HEK293 (cell line): Measurements from ENCODE around the gene THSD7B.

ENCODE experiments used
- CTCF ChIA-PET: fragments of 350-600 bp; formaldehyde crosslinking; extraction: SDS; loops from one replicate; lab custom pipeline; 2021; ENCODE audit warnings: antibody characterized with exemption; lab: Yijun Ruan, JAX
- POLR2A ChIA-PET: fragments of 300-600 bp; formaldehyde crosslinking; extraction: SDS; loops from one replicate; lab custom pipeline; 2020; ENCODE audit warnings: antibody characterized with exemption, inconsistent platforms; lab: Yijun Ruan, JAX
- H3K27ac ChIP-seq: fragments of 200-500 bp; sonication (Bioruptor generic); 2 replicates; pipeline ENCODE4 v1.5.1; 2014; ENCODE audit warnings: low read depth, low read length, control low read depth, inconsistent platforms; ENCODE audit errors: extremely low read depth
- H3K36me3 ChIP-seq, 2 experiments: fragments of 200-500 bp in 1 of 2; sonication (Bioruptor generic) in 1 of 2; 1 replicate in 1 of 2; 2 replicates in 1 of 2; pipeline ENCODE4 v1.5.1; 2014 to 2017; ENCODE audit warnings: inconsistent platforms in 2 of 2, low read length in 2 of 2; ENCODE audit not compliant: control insufficient read depth in 2 of 2, insufficient read depth in 1 of 2
- H3K4me1 ChIP-seq: fragments of 200-500 bp; sonication (Bioruptor generic); 2 replicates; pipeline ENCODE4 v1.5.1; 2014; ENCODE audit warnings: mild to moderate bottlenecking, low read length, inconsistent platforms; ENCODE audit not compliant: control insufficient read depth, insufficient read depth
- H3K4me3 ChIP-seq: 2 replicates; pipeline ENCODE4 v1.5.1; 2011; ENCODE audit warnings: low read depth, mild to moderate bottlenecking, control low read depth, low read length, moderate library complexity
- H3K9me3 ChIP-seq: fragments of 200-500 bp; sonication (Bioruptor generic); 2 replicates; pipeline ENCODE4 v1.5.1; 2014; ENCODE audit warnings: low read depth, low read length, inconsistent platforms; ENCODE audit not compliant: control insufficient read depth, insufficient read depth
- FEZF1 ChIP-seq: fragments of 450-650 bp; formaldehyde crosslinking; IDR thresholded peaks from 2 replicates; pipeline ENCODE4 v1.5.1; 2016; ENCODE audit warnings: missing biosample characterization, missing genetic modification characterization
- HOXD13 ChIP-seq: sonication (generic); formaldehyde crosslinking; IDR thresholded peaks from 2 replicates; pipeline ENCODE4 v1.8.0; 2022; ENCODE audit warnings: missing genetic modification reagents, borderline replicate concordance
- TCF7L2 ChIP-seq: IDR thresholded peaks from 2 replicates; pipeline ENCODE4 v1.6.1; 2011; ENCODE audit warnings: low read depth, mild to moderate bottlenecking, inconsistent platforms, low read length, moderate library complexity, borderline replicate concordance
- ZBTB8A ChIP-seq: fragments of 450-650 bp; formaldehyde crosslinking; IDR thresholded peaks from 2 replicates; pipeline ENCODE4 v1.5.1; 2016; ENCODE audit warnings: missing biosample characterization, missing genetic modification characterization
- ZNF138 ChIP-seq: fragments of 450-650 bp; formaldehyde crosslinking; IDR thresholded peaks from 2 replicates; pipeline ENCODE4 v1.5.1; 2016; ENCODE audit warnings: missing biosample characterization, missing genetic modification characterization, borderline replicate concordance
- ZNF354C ChIP-seq: fragments of 450-650 bp; formaldehyde crosslinking; IDR thresholded peaks from 2 replicates; pipeline ENCODE4 v1.5.1; 2016; ENCODE audit warnings: missing biosample characterization, missing genetic modification characterization, low read depth, borderline replicate concordance
- ZNF404 ChIP-seq: fragments of 450-650 bp; formaldehyde crosslinking; IDR thresholded peaks from 2 replicates; pipeline ENCODE4 v1.5.1; 2017; ENCODE audit warnings: missing biosample characterization, missing genetic modification characterization
- ZNF423 ChIP-seq: fragments of 450-650 bp; formaldehyde crosslinking; IDR thresholded peaks from 2 replicates; pipeline ENCODE4 v1.5.1; 2016; ENCODE audit warnings: missing biosample characterization, missing genetic modification characterization
- ZNF558 ChIP-seq: fragments of 450-650 bp; formaldehyde crosslinking; IDR thresholded peaks from 2 replicates; pipeline ENCODE4 v1.5.1; 2016; ENCODE audit warnings: missing biosample characterization, missing genetic modification characterization
- ZNF610 ChIP-seq: fragments of 450-650 bp; formaldehyde crosslinking; IDR thresholded peaks from 2 replicates; pipeline ENCODE4 v1.5.1; 2016; ENCODE audit warnings: missing biosample characterization, missing genetic modification characterization, borderline replicate concordance
- ZNF629 ChIP-seq: fragments of 450-650 bp; formaldehyde crosslinking; IDR thresholded peaks from 2 replicates; pipeline ENCODE4 v1.5.1; 2017; ENCODE audit warnings: missing biosample characterization, missing genetic modification characterization
- ZNF792 ChIP-seq: fragments of 450-650 bp; formaldehyde crosslinking; IDR thresholded peaks from 2 replicates; pipeline ENCODE4 v1.5.1; 2016; ENCODE audit warnings: missing biosample characterization, missing genetic modification characterization
- ZSCAN4 ChIP-seq: fragments of 450-650 bp; formaldehyde crosslinking; IDR thresholded peaks from 2 replicates; pipeline ENCODE4 v1.5.1; 2017; ENCODE audit warnings: missing biosample characterization, missing genetic modification characterization
- TF ChIP-seq, protein P1 (sequence below): fragments of 450-650 bp; formaldehyde crosslinking; IDR thresholded peaks from 2 replicates; pipeline ENCODE4 v1.5.1; 2016; ENCODE audit warnings: missing biosample characterization, missing genetic modification characterization, borderline replicate concordance
- TF ChIP-seq, protein P2 (sequence below): sonication (generic); formaldehyde crosslinking; IDR thresholded peaks from 2 replicates; pipeline ENCODE4 v1.8.1; 2022; ENCODE audit warnings: mild to moderate bottlenecking, moderate library complexity, missing genetic modification reagents
- TF ChIP-seq, protein P3 (sequence below): fragments of 450-650 bp; formaldehyde crosslinking; IDR thresholded peaks from 2 replicates; pipeline ENCODE4 v1.5.1; 2016; ENCODE audit warnings: missing biosample characterization, missing genetic modification characterization
- TF ChIP-seq, protein P4 (sequence below): fragments of 450-650 bp; IDR thresholded peaks from 2 replicates; pipeline ENCODE4 v1.5.1; 2018; ENCODE audit warnings: missing biosample characterization, mild to moderate bottlenecking, missing genetic modification characterization

The THSD7B gene

DNA sequence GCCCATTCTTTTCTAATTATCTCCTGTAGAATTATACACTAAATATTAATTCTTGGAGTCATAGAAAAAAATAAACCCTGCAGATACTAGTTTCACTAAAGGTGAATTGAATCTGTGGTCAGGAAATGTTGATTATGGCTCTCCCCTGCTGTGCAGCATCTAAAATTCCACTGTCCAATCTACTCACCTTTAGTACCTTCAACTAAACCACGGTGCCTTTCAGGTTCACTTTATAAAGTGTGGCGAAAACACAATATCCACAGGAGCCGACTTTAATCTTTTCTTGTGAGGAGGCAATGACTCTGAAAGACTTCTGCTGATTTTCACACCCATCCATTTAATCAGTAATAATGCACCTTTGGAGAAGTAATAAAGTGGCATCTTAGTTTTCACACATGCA, 402.3 kb downstream of the THSD7B start:
- TF ChIP-seq ZNF138 (tag by site-specific recombination), result no peak
- TF ChIP-seq TCF7L2, result no peak
- TF ChIP-seq, protein P1, sequence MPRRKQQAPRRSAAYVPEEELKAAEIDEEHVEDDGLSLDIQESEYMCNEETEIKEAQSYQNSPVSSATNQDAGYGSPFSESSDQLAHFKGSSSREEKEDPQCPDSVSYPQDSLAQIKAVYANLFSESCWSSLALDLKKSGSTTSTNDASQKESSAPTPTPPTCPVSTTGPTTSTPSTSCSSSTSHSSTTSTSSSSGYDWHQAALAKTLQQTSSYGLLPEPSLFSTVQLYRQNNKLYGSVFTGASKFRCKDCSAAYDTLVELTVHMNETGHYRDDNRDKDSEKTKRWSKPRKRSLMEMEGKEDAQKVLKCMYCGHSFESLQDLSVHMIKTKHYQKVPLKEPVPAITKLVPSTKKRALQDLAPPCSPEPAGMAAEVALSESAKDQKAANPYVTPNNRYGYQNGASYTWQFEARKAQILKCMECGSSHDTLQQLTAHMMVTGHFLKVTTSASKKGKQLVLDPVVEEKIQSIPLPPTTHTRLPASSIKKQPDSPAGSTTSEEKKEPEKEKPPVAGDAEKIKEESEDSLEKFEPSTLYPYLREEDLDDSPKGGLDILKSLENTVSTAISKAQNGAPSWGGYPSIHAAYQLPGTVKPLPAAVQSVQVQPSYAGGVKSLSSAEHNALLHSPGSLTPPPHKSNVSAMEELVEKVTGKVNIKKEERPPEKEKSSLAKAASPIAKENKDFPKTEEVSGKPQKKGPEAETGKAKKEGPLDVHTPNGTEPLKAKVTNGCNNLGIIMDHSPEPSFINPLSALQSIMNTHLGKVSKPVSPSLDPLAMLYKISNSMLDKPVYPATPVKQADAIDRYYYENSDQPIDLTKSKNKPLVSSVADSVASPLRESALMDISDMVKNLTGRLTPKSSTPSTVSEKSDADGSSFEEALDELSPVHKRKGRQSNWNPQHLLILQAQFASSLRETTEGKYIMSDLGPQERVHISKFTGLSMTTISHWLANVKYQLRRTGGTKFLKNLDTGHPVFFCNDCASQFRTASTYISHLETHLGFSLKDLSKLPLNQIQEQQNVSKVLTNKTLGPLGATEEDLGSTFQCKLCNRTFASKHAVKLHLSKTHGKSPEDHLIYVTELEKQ, result no peak
- TF ChIP-seq ZNF423 (tag by site-specific recombination), result no peak
- no peak for TF ChIP-seq ZNF558
- TF ChIP-seq, protein P2, sequence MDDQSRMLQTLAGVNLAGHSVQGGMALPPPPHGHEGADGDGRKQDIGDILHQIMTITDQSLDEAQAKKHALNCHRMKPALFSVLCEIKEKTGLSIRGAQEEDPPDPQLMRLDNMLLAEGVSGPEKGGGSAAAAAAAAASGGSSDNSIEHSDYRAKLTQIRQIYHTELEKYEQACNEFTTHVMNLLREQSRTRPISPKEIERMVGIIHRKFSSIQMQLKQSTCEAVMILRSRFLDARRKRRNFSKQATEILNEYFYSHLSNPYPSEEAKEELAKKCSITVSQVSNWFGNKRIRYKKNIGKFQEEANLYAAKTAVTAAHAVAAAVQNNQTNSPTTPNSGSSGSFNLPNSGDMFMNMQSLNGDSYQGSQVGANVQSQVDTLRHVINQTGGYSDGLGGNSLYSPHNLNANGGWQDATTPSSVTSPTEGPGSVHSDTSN, result no peak
- no peak for TF ChIP-seq ZNF792
- Histone ChIP-seq H3K36me3 (no peaks in the 10 kb centered on the region), H3K4me1 (no peaks in the 10 kb centered on the region), H3K27ac (no peak overlapping the region), H3K9me3 (no peaks in the 10 kb centered on the region), H3K4me3 (no peak overlapping the region)
- CTCF ChIA-PET, result no interaction called here
- POLR2A ChIA-PET, result no interaction called here

DNA sequence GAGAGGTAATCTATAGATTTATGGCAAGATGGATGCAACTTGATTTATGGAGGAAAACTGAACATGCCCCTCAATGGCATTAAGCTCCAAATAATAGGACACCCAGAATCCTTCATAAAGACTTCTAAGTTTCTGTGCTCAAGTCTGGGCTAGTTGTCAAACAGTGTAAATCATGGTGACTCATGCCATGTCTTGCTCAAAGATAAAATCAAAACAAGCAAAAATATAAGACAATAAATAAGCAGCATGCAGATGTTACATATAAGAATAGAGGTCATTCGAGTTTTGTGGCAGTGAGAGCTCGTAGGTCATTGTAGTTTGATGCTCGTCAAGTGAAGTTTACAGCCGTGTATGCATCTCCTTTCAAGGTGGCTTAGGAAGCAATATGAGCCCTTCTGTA, 403.2 kb downstream of the THSD7B start:
- Histone ChIP-seq H3K36me3 (no peaks in the 10 kb centered on the region), H3K4me3 (no peak overlapping the region), H3K4me1 (no peaks in the 10 kb centered on the region), H3K27ac (no peak overlapping the region), H3K9me3 (no peaks in the 10 kb centered on the region)
- TF ChIP-seq ZNF629 (tag by site-specific recombination) (no peak), ZBTB8A (tag by site-specific recombination) (no peak), FEZF1 (tag by site-specific recombination) (no peak), ZNF354C (tag by site-specific recombination) (no peak), ZSCAN4 (tag by site-specific recombination) (no peak), HOXD13 (CRISPR knock-in tag) (no peak), ZNF138 (tag by site-specific recombination) (no peak), ZNF610 (no peak), ZNF404 (no peak)
- TF ChIP-seq, protein P3, sequence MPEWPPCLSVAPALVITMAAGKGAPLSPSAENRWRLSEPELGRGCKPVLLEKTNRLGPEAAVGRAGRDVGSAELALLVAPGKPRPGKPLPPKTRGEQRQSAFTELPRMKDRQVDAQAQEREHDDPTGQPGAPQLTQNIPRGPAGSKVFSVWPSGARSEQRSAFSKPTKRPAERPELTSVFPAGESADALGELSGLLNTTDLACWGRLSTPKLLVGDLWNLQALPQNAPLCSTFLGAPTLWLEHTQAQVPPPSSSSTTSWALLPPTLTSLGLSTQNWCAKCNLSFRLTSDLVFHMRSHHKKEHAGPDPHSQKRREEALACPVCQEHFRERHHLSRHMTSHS (tag by site-specific recombination), result no peak
- TF ChIP-seq, protein P4, sequence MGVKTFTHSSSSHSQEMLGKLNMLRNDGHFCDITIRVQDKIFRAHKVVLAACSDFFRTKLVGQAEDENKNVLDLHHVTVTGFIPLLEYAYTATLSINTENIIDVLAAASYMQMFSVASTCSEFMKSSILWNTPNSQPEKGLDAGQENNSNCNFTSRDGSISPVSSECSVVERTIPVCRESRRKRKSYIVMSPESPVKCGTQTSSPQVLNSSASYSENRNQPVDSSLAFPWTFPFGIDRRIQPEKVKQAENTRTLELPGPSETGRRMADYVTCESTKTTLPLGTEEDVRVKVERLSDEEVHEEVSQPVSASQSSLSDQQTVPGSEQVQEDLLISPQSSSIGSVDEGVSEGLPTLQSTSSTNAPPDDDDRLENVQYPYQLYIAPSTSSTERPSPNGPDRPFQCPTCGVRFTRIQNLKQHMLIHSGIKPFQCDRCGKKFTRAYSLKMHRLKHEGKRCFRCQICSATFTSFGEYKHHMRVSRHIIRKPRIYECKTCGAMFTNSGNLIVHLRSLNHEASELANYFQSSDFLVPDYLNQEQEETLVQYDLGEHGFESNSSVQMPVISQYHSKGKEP (tag by site-specific recombination), result no peak
- ChIA-PET CTCF (no interaction called here), POLR2A (no interaction called here)
